BE2C (cell line): Measurements from ENCODE around the gene TNNC2.

Experiments used
- DNase-seq: peaks from one replicate; pipeline ENCODE4 v3.0.0-alpha.2; 2020
- H3K27me3 ChIP-seq: fragments of 250-450 bp; sonication (Bioruptor Pico); 2 replicates; pipeline ENCODE4 v1.5.1; 2020; ENCODE audit warnings: mild to moderate bottlenecking
- H3K36me3 ChIP-seq: fragments of 250-450 bp; sonication (Bioruptor Pico); 2 replicates; pipeline ENCODE4 v1.5.1; 2020; ENCODE audit warnings: mild to moderate bottlenecking
- H3K4me1 ChIP-seq: fragments of 250-450 bp; sonication (Bioruptor Pico); 2 replicates; pipeline ENCODE4 v1.5.1; 2020
- H3K4me3 ChIP-seq: 2 replicates; pipeline ENCODE4 v1.5.1; 2011; ENCODE audit warnings: low read depth, low read length
- H3K9me3 ChIP-seq: fragments of 250-450 bp; sonication (Bioruptor Pico); 2 replicates; pipeline ENCODE4 v1.5.1; 2020
- TF ChIP-seq, protein P1 (sequence below): IDR thresholded peaks from 2 replicates; pipeline ENCODE4 v1.5.1; 2012; ENCODE audit warnings: mild to moderate bottlenecking, low read depth, low read length

The TNNC2 gene

DNA sequence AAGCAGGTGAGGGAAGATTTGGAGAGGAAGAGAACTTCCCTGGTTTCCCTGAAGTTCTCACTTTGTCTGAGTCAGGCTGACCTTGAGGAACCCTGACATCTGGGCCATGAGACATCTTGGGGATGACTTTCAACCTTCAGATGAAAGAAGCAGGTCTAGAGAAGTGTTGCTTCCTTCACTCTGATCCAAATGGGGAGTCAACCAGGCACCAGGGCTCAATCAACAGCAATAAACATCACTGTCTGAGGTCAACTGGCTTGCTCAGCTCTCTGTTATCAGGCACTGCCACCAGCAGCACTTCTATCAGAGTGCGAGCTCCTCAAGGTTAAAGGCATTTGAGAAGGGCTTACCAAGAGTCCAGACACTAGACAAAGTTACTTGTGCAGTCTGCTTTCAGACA is 23.8 kb upstream of the TNNC2 start:
- H3K4me3 ChIP-seq: no peak overlapping the region
- DNase-seq: no peak
- no peaks in the 10 kb centered on the region for H3K9me3 ChIP-seq
- H3K4me1 ChIP-seq: no peaks in the 10 kb centered on the region
- H3K27me3 ChIP-seq: no peaks in the 10 kb centered on the region
- TF ChIP-seq, protein P1, sequence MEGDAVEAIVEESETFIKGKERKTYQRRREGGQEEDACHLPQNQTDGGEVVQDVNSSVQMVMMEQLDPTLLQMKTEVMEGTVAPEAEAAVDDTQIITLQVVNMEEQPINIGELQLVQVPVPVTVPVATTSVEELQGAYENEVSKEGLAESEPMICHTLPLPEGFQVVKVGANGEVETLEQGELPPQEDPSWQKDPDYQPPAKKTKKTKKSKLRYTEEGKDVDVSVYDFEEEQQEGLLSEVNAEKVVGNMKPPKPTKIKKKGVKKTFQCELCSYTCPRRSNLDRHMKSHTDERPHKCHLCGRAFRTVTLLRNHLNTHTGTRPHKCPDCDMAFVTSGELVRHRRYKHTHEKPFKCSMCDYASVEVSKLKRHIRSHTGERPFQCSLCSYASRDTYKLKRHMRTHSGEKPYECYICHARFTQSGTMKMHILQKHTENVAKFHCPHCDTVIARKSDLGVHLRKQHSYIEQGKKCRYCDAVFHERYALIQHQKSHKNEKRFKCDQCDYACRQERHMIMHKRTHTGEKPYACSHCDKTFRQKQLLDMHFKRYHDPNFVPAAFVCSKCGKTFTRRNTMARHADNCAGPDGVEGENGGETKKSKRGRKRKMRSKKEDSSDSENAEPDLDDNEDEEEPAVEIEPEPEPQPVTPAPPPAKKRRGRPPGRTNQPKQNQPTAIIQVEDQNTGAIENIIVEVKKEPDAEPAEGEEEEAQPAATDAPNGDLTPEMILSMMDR: no peak
- peaks cover 7% of the 10 kb centered on the region for H3K36me3 ChIP-seq

DNA sequence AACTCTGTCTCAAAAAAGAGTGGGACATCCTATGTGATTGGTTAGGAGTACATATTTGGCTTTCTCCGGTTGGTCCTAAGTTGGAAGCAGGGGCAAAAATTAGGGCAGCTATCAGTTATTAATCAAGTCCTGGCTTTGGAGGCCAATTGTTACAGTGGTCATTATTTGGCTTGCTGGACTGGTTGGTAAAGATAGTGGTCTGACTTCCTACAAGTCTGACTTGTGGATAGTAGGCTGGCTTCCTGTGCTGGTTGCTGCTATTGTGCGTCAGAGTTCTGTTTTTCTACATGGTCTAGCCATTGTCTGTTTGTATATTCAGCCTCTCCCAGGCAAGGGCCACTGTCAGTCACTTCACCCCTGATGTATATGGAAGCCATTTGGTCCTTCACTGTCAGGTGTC is 23.1 kb upstream of the TNNC2 start:
- H3K4me3 ChIP-seq: no peak overlapping the region
- H3K9me3 ChIP-seq: no peaks in the 10 kb centered on the region
- no peaks in the 10 kb centered on the region for H3K27me3 ChIP-seq
- H3K4me1 ChIP-seq: no peaks in the 10 kb centered on the region
- TF ChIP-seq, protein P1: no peak
- H3K36me3 ChIP-seq: peaks cover 7% of the 10 kb centered on the region
- DNase-seq: no peak

DNA sequence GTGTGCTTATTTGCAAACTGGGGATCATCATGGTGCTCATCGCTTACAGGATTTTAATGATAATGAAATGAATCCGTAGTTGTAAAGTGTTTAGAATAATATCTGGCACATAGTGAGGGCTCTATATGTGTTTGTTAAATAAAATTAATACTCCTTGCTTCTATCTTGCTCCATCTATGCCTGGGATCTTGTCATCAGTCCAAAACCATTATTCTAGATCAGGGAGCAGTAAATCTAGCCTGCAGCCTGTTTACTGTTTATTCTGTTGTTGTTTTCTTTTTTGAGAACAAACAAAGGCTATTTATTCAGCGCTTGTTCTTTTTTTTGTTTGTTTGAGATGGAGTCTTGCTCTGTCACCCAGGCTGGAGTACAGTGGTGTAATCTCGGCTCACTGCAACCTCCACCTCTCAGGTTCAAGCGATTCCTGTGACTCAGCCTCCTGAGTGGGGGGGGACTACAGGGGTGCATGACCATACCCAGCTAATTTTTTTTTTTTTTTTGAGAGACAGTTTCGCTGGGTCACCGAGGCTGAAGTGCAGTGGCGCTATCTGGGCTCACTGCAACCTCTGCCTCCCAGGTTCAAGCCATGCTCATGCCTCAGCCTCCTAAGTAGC is 22.0 kb upstream of the TNNC2 start:
- TF ChIP-seq, protein P1: no peak
- no peak overlapping the region for H3K4me3 ChIP-seq

DNA sequence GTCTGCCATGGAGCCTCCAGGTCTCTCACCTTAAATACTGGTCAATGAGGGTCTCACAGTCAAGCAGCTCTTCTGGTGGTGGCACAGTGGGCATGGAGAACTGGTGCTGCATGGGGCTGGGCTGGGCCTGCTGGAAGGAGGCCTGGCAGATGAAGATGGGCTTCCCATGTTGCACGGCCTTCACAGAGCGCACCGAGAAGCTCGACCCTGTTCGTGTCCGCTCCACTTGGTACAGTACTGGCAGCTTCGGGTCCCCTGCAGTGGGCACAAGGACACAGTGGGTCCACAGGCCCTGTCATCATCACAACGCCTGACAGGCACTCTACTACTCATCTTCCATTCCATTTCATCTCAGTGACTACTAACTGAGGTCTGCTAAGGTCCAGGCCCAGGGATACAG is 21.3 kb upstream of the TNNC2 start:
- no peaks in the 10 kb centered on the region for H3K27me3 ChIP-seq
- peaks cover 25% of the 10 kb centered on the region for H3K36me3 ChIP-seq
- TF ChIP-seq, protein P1: no peak
- H3K9me3 ChIP-seq: no peaks in the 10 kb centered on the region
- no peak for DNase-seq
- H3K4me1 ChIP-seq: no peaks in the 10 kb centered on the region
- no peak overlapping the region for H3K4me3 ChIP-seq

More for the DNA sequence above, 22.0 kb upstream of the TNNC2 start:
- Histone ChIP-seq H3K9me3 (no peaks in the 10 kb centered on the region), H3K36me3 (peaks cover 18% of the 10 kb centered on the region), H3K27me3 (no peaks in the 10 kb centered on the region), H3K4me1 (no peaks in the 10 kb centered on the region)
- DNase-seq: no peak

DNA sequence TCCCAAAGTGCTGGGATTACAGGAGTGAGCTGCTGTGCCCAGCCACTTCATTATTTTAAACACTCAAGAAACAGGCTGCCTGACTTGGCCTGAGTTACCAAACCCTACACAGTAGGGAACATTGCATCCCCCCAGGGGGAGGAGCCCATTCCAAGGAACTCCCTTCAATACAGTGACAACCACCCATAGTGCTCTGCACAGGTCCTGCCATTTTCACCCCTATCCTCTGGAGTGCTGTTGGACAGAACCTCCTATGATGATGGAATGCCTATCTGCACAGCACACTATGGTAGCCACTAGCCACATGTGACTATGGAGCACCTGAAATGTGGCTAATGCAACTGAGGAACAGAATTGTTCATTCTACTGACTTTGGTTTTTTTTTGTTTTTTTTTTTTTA is 18.3 kb upstream of the TNNC2 start:
- no peaks in the 10 kb centered on the region for H3K9me3 ChIP-seq
- H3K4me1 ChIP-seq: no peaks in the 10 kb centered on the region
- DNase-seq: no peak
- no peak overlapping the region for H3K4me3 ChIP-seq
- H3K36me3 ChIP-seq: peaks cover 37% of the 10 kb centered on the region
- TF ChIP-seq, protein P1: no peak
- H3K27me3 ChIP-seq: no peaks in the 10 kb centered on the region

DNA sequence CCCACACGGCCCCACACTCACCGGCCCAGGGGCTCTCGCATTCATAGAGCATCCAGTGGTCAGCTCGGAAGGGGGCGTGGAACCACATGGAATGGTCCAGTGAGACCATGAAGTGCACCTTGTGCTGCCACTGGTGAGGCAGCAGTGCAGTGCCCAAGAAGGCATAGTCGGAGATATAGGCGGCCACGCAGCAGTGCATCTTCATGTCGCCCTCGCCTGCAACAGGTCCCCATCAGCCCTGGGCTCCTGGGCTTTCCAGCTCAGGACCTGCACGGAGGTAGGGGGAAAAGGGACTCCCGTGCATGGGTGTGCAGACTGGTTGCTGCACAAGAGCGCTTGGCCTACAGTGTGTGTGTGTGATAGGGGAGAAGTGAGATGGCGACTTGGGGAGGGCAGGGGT is 16.4 kb upstream of the TNNC2 start:
- TF ChIP-seq, protein P1: no peak
- DNase-seq: no peak
- H3K4me1 ChIP-seq: no peaks in the 10 kb centered on the region
- peaks cover 36% of the 10 kb centered on the region for H3K36me3 ChIP-seq
- H3K9me3 ChIP-seq: no peaks in the 10 kb centered on the region
- no peak overlapping the region for H3K4me3 ChIP-seq
- no peaks in the 10 kb centered on the region for H3K27me3 ChIP-seq
